HEK293 (cell line): Measurements from ENCODE around the gene CYTL1.

Experiments
- CTCF ChIA-PET: fragments of 350-600 bp; formaldehyde crosslinking; extraction: SDS; loops from one replicate; lab custom pipeline; 2021; ENCODE audit warnings: antibody characterized with exemption; lab: Yijun Ruan, JAX
- POLR2A ChIA-PET: fragments of 300-600 bp; formaldehyde crosslinking; extraction: SDS; loops from one replicate; lab custom pipeline; 2020; ENCODE audit warnings: antibody characterized with exemption, inconsistent platforms; lab: Yijun Ruan, JAX
- H3K27ac ChIP-seq: fragments of 200-500 bp; sonication (Bioruptor generic); 2 replicates; pipeline ENCODE4 v1.5.1; 2014; ENCODE audit warnings: low read depth, low read length, control low read depth, inconsistent platforms; ENCODE audit errors: extremely low read depth
- H3K36me3 ChIP-seq, 2 experiments: fragments of 200-500 bp in 1 of 2; sonication (Bioruptor generic) in 1 of 2; 1 replicate in 1 of 2; 2 replicates in 1 of 2; pipeline ENCODE4 v1.5.1; 2014 to 2017; ENCODE audit warnings: inconsistent platforms in 2 of 2, low read length in 2 of 2; ENCODE audit not compliant: control insufficient read depth in 2 of 2, insufficient read depth in 1 of 2
- H3K4me1 ChIP-seq: fragments of 200-500 bp; sonication (Bioruptor generic); 2 replicates; pipeline ENCODE4 v1.5.1; 2014; ENCODE audit warnings: mild to moderate bottlenecking, low read length, inconsistent platforms; ENCODE audit not compliant: control insufficient read depth, insufficient read depth
- H3K4me3 ChIP-seq: 2 replicates; pipeline ENCODE4 v1.5.1; 2011; ENCODE audit warnings: low read depth, mild to moderate bottlenecking, control low read depth, low read length, moderate library complexity
- H3K9me3 ChIP-seq: fragments of 200-500 bp; sonication (Bioruptor generic); 2 replicates; pipeline ENCODE4 v1.5.1; 2014; ENCODE audit warnings: low read depth, low read length, inconsistent platforms; ENCODE audit not compliant: control insufficient read depth, insufficient read depth
- HIC1 ChIP-seq: fragments of 450-650 bp; formaldehyde crosslinking; IDR thresholded peaks from 2 replicates; pipeline ENCODE4 v1.5.1; 2016; ENCODE audit warnings: missing biosample characterization, missing genetic modification characterization
- MEIS1 ChIP-seq: sonication (generic); formaldehyde crosslinking; IDR thresholded peaks from 2 replicates; pipeline ENCODE4 v1.8.1; 2022; ENCODE audit warnings: missing genetic modification reagents, mild to moderate bottlenecking, borderline replicate concordance
- OSR2 ChIP-seq: fragments of 450-650 bp; formaldehyde crosslinking; IDR thresholded peaks from 2 replicates; pipeline ENCODE4 v1.5.1; 2016; ENCODE audit warnings: missing biosample characterization, missing genetic modification characterization
- PATZ1 ChIP-seq: fragments of 450-650 bp; formaldehyde crosslinking; IDR thresholded peaks from 2 replicates; pipeline ENCODE4 v1.5.1; 2016; ENCODE audit warnings: missing biosample characterization, missing genetic modification characterization
- SETDB1 ChIP-seq: IDR thresholded peaks from one replicate; pipeline ENCODE4 v1.6.1; 2017; ENCODE audit warnings: mild to moderate bottlenecking, low read length, moderate library complexity, mixed read lengths; ENCODE audit not compliant: insufficient read length
- ZBTB8A ChIP-seq: fragments of 450-650 bp; formaldehyde crosslinking; IDR thresholded peaks from 2 replicates; pipeline ENCODE4 v1.5.1; 2016; ENCODE audit warnings: missing biosample characterization, missing genetic modification characterization
- ZFP41 ChIP-seq: fragments of 450-650 bp; formaldehyde crosslinking; IDR thresholded peaks from 2 replicates; pipeline ENCODE4 v1.5.1; 2016; ENCODE audit warnings: missing biosample characterization, missing genetic modification characterization, borderline replicate concordance
- ZNF10 ChIP-seq: fragments of 450-650 bp; formaldehyde crosslinking; IDR thresholded peaks from 2 replicates; pipeline ENCODE4 v1.5.1; 2017; ENCODE audit warnings: missing biosample characterization, missing genetic modification characterization
- ZNF169 ChIP-seq: fragments of 450-650 bp; formaldehyde crosslinking; IDR thresholded peaks from 2 replicates; pipeline ENCODE4 v1.5.1; 2016; ENCODE audit warnings: missing biosample characterization, missing genetic modification characterization
- ZNF175 ChIP-seq: fragments of 450-650 bp; formaldehyde crosslinking; IDR thresholded peaks from 2 replicates; pipeline ENCODE4 v1.5.1; 2016; ENCODE audit warnings: missing biosample characterization, missing genetic modification characterization
- ZNF202 ChIP-seq: fragments of 450-650 bp; formaldehyde crosslinking; IDR thresholded peaks from 2 replicates; pipeline ENCODE4 v1.5.1; 2016; ENCODE audit warnings: missing biosample characterization, missing genetic modification characterization, borderline replicate concordance
- ZNF214 ChIP-seq: fragments of 450-650 bp; formaldehyde crosslinking; IDR thresholded peaks from 2 replicates; pipeline ENCODE4 v1.5.1; 2017; ENCODE audit warnings: missing biosample characterization, mild to moderate bottlenecking, missing genetic modification characterization, borderline replicate concordance
- ZNF26 ChIP-seq: fragments of 450-650 bp; formaldehyde crosslinking; IDR thresholded peaks from 2 replicates; pipeline ENCODE4 v1.5.1; 2016; ENCODE audit warnings: missing biosample characterization, missing genetic modification characterization
- ZNF280C ChIP-seq: fragments of 450-650 bp; formaldehyde crosslinking; IDR thresholded peaks from 2 replicates; pipeline ENCODE4 v1.5.1; 2016; ENCODE audit warnings: missing biosample characterization, missing genetic modification characterization
- ZNF302 ChIP-seq: fragments of 450-650 bp; formaldehyde crosslinking; IDR thresholded peaks from 2 replicates; pipeline ENCODE4 v1.5.1; 2016; ENCODE audit warnings: missing biosample characterization, missing genetic modification characterization, low read depth
- ZNF513 ChIP-seq: fragments of 450-650 bp; IDR thresholded peaks from 2 replicates; pipeline ENCODE4 v1.5.1; 2018; ENCODE audit warnings: missing biosample characterization, missing genetic modification characterization
- ZNF514 ChIP-seq: fragments of 450-650 bp; formaldehyde crosslinking; IDR thresholded peaks from 2 replicates; pipeline ENCODE4 v1.5.1; 2016; ENCODE audit warnings: missing biosample characterization, missing genetic modification characterization
- ZNF580 ChIP-seq: fragments of 450-650 bp; formaldehyde crosslinking; IDR thresholded peaks from 2 replicates; pipeline ENCODE4 v1.5.1; 2016; ENCODE audit warnings: missing biosample characterization, missing genetic modification characterization
- ZNF830 ChIP-seq: fragments of 450-650 bp; IDR thresholded peaks from 2 replicates; pipeline ENCODE4 v1.5.0; 2018; ENCODE audit warnings: missing biosample characterization, missing genetic modification characterization, low read depth, mild to moderate bottlenecking, moderate library complexity
- ZSCAN18 ChIP-seq: fragments of 450-650 bp; formaldehyde crosslinking; IDR thresholded peaks from 2 replicates; pipeline ENCODE4 v1.5.1; 2016; ENCODE audit warnings: missing biosample characterization, missing genetic modification characterization

CYTL1 gene

GRCh38 chr4:5030927-5031326, 11.7 kb upstream of the CYTL1 start:
- H3K9me3 ChIP-seq, result no peaks in the 10 kb centered on the region
- CTCF ChIA-PET, result interaction anchor here (1.0 kb wide), 1 partner anchor 19 kb away, joined by 3 read pairs; no protein-coding TSS in a partner anchor

GRCh38 chr4:5030221-5030620, 11.0 kb upstream of the CYTL1 start:
- H3K9me3 ChIP-seq, result no peaks in the 10 kb centered on the region
- CTCF ChIA-PET, result interaction anchor here (0.7 to 1.0 kb wide), 2 partner anchors 20 to 96 kb away, joined by 3 read pairs; no protein-coding TSS in a partner anchor
- no peaks in the 10 kb centered on the region for H3K36me3 ChIP-seq
- TF ChIP-seq ZNF26, result no peak
- TF ChIP-seq ZNF280C, result no peak
- TF ChIP-seq ZNF513, result no peak
- no peak for TF ChIP-seq ZNF202
- TF ChIP-seq, all 188 proteins: peak for 0
- no peak overlapping the region for H3K27ac ChIP-seq
- H3K4me1 ChIP-seq, result no peaks in the 10 kb centered on the region
- no peak overlapping the region for H3K4me3 ChIP-seq
- POLR2A ChIA-PET, result no interaction called here

More at GRCh38 chr4:5030927-5031326, 11.7 kb upstream of the CYTL1 start:
- Histone ChIP-seq H3K27ac (no peak overlapping the region), H3K36me3 (no peaks in the 10 kb centered on the region), H3K4me1 (no peaks in the 10 kb centered on the region), H3K4me3 (no peak overlapping the region)
- POLR2A ChIA-PET, result no interaction called here
- TF ChIP-seq ZNF10 (tag by site-specific recombination) (peak; percentile 94), SETDB1 (no peak)

GRCh38 chr4:5029447-5029846, 10.2 kb upstream of the CYTL1 start:
- ChIA-PET CTCF (no interaction called here), POLR2A (no interaction called here)
- Histone ChIP-seq H3K27ac (no peak overlapping the region), H3K4me1 (no peaks in the 10 kb centered on the region), H3K4me3 (no peak overlapping the region), H3K36me3 (no peaks in the 10 kb centered on the region), H3K9me3 (no peaks in the 10 kb centered on the region)
- no peak for TF ChIP-seq OSR2 (tag by site-specific recombination)
- TF ChIP-seq ZSCAN18, result no peak
- no peak for TF ChIP-seq ZNF514
- TF ChIP-seq ZFP41 (tag by site-specific recombination), result no peak
- TF ChIP-seq ZNF169, result no peak
- TF ChIP-seq PATZ1 (tag by site-specific recombination), result no peak
- TF ChIP-seq ZNF830 (tag by site-specific recombination), result no peak
- no peak for TF ChIP-seq ZBTB8A (tag by site-specific recombination)
- no peak for TF ChIP-seq ZNF580 (tag by site-specific recombination)
- no peak for TF ChIP-seq ZNF175 (tag by site-specific recombination)
- TF ChIP-seq ZNF214 (tag by site-specific recombination), result no peak
- no peak for TF ChIP-seq HIC1 (tag by site-specific recombination)
- TF ChIP-seq MEIS1 (CRISPR knock-in tag), result no peak
- TF ChIP-seq ZNF302 (tag by site-specific recombination), result no peak
